ENCODE measurements around the gene DIPK1C. TPM values are rescaled to one million over a fixed set of nuclear protein-coding genes. Genes with fewer than 3 reads are reported as not detected.

The DIPK1C gene
- total RNA-seq, 4 donors from 2014 or later = 0.20 to 1.5 (median 0.44) TPM; not detected in 1

DNA sequence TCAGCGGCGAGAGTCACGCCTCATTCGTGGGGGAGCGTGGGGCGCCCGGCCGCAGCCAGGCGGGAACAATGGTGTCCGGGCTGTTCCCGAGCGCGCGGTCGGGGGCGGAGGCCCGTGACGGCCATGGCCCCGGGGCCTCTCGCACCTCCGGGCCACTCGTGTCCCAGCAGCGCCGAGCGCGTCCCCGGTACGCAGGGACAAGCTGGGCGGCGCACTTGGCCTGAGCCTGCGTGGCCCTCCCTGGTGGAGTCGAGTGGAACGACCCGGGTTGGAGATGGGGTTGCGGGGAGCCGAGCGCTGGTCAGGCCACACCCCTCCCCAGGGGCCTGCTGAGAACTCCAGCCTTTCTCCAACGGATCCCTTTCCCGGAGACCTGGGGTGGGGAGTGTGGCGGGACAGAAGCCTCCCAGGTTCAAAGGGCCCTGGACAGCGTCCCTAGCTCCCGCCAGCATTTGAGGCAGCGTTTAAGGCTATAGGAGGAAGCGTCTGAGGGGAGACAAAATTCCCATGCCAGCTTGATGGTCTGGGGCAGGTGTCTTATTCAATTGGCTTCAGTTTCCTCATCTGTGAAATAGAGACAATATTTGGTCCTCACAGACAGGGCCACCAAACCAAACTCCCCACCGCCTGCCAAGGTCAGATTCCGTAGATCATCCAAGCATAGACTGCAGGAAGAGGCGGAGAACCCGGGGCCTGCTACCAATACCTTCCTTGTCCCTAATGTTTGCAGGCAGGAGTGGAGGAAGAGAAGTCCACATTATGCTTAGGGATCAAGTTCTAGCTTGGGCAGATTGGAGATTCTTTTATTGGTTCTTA lies 39.6 kb upstream of the DIPK1C start:
- TF ChIP-seq, protein P1, sequence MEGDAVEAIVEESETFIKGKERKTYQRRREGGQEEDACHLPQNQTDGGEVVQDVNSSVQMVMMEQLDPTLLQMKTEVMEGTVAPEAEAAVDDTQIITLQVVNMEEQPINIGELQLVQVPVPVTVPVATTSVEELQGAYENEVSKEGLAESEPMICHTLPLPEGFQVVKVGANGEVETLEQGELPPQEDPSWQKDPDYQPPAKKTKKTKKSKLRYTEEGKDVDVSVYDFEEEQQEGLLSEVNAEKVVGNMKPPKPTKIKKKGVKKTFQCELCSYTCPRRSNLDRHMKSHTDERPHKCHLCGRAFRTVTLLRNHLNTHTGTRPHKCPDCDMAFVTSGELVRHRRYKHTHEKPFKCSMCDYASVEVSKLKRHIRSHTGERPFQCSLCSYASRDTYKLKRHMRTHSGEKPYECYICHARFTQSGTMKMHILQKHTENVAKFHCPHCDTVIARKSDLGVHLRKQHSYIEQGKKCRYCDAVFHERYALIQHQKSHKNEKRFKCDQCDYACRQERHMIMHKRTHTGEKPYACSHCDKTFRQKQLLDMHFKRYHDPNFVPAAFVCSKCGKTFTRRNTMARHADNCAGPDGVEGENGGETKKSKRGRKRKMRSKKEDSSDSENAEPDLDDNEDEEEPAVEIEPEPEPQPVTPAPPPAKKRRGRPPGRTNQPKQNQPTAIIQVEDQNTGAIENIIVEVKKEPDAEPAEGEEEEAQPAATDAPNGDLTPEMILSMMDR (IDR thresholded peaks at IDR 0.05) = peak in 3 of 5 experiments; percentile 7 to 45 (median 43)
- no peak for TF ChIP-seq EP300 (IDR thresholded peaks at IDR 0.05)
- no peak for TF ChIP-seq POLR2A (IDR thresholded peaks at IDR 0.05)
- Histone ChIP-seq H3K27me3 (no peaks in the 10 kb centered on the region), H3K9me3 (no peaks in the 10 kb centered on the region), H3K27ac (peak overlapping the region; percentile 83 to 94 (median 88)), H3K36me3 (peaks cover 0 to 12% (median 0%) of the 10 kb centered on the region in 3 donors), H3K4me1 (peaks cover 0 to 32% (median 20%) of the 10 kb centered on the region in 4 donors), H3K4me3 (peak overlapping the region; percentile 63 to 100 (median 82))
- DNase-seq (ENCODE audit: low spot score in 2 of 2) = peak in 1 of 2 donors; percentile 13
- 5 to 8% methylated on average over 20 to 45 of the region's 48 CpGs for WGBS, 2 donors

DNA sequence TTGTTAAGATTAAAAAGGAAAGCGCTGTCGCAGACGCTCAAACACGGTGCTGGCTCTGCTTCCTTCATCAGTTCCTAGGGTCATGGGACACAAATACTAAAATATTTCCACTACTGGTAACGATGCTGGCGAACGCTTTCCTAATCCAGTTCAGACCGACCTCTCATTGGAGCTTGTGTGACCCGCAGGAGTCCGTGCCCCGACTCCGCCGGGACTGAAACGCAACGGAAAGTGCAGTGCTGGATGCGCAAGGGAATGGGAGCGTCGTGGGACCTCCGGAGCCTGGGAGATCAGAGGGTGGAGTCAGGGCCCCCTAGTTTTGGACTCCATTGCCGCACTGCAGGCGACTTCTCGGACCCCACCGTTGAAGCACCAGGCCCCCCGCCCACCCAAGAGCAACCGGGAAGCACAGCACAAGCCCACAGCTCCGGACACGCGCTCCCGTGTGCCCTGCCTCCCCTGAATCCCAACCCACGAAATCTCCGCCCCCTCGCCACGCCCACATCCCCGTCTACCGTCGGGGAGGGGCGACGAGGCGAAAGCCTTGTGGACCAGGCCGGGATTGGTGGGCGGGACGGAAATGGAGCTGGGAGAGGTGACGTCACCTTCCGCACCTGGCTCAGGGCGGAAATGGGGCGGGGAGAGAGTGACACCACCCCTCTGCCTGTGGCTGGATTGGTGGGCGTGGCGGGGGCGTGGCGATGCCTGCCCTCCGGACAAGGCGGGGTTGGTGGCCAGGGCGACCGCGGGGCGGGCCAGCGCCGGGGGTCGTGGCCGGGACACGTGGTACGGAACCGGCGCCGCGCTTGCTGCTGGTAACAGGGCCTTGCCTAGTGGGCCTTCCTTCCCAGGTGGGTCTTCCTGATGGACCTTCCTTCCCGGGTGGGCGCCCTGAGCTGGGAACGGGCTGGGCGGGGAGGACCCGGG lies 38.7 kb upstream of the DIPK1C start, which contains the start of gene CNDP2:
CNDP2 (plus strand) TSS at position 783 of the 927 bp plus-strand sequence. CDS start 3,611 bp downstream, outside the sequence.
- TF ChIP-seq EP300 (IDR thresholded peaks at IDR 0.05) (peak; percentile 87 to 92), POLR2A (IDR thresholded peaks at IDR 0.05) (peak; percentile 75 to 91)
- TF ChIP-seq, protein P1 (IDR thresholded peaks at IDR 0.05) = no peak
- DNase-seq (ENCODE audit: low spot score in 2 of 2) = peak; percentile 100
- peaks cover 0 to 32% (median 20%) of the 10 kb centered on the region in 4 donors for H3K4me1 ChIP-seq
- WGBS, 2 donors = 0 to 2% methylated on average over 39 to 65 of the region's 71 CpGs
- peaks cover 0 to 4% (median 0%) of the 10 kb centered on the region in 3 donors for H3K36me3 ChIP-seq
- H3K4me3 ChIP-seq = peak within 1 kb of the TSS; percentile 63 to 100 (median 82)
- peak within 1 kb of the TSS; percentile 83 to 94 (median 88) for H3K27ac ChIP-seq
- H3K9me3 ChIP-seq = no peaks in the 10 kb centered on the region
- H3K27me3 ChIP-seq = no peaks in the 10 kb centered on the region

DNA sequence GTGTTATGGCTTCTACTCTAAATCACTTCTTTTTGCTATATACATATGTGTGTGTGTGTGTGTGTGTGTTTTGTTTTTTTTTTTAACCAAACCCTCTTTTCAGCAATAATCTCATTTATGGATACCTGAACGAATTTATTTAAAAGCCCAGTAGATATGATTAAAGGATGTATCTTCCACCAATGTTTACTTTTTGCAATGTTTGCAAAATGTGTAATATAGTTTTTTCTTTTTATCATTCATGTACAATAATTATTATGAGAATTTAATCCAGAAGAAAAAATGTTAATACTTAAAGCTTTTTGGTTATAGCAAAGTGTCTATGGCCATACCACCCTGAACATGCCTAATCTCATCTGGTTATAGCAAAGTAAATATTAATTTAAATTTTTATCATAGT lies 37.4 kb upstream of the DIPK1C start:
- no peaks in the 10 kb centered on the region for H3K9me3 ChIP-seq
- TF ChIP-seq EP300 (IDR thresholded peaks at IDR 0.05) (no peak), POLR2A (IDR thresholded peaks at IDR 0.05) (no peak)
- TF ChIP-seq, protein P1 (IDR thresholded peaks at IDR 0.05) = no peak
- DNase-seq (ENCODE audit: low spot score in 2 of 2) = no peak
- H3K4me3 ChIP-seq = no peak overlapping the region
- H3K36me3 ChIP-seq = no peaks in the 10 kb centered on the region
- H3K27ac ChIP-seq = no peak overlapping the region
- H3K4me1 ChIP-seq = peaks cover 0 to 28% (median 20%) of the 10 kb centered on the region in 4 donors
- WGBS, 2 donors = 73 to 80% methylated on average over 1 of the region's 1 CpG
- no peaks in the 10 kb centered on the region for H3K27me3 ChIP-seq

DNA sequence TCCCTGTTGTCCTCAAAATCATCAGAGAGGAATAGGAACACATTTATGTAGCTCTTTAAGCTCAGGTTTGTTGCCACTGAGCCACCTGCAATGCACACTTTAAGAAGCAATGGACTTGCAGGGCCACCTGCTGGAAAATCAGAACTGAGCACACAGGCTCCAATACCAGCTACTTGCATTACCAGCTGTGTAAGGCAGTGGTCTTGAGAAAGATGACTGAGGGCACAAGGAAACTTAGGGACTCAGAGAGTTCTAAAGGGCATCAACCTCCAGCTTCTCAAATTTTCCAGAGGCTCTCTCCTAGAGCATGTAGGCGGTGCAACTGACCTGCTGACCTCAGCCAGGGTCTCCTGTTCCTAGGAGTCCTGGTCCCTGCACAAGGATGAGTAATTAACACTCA lies 36.6 kb upstream of the DIPK1C start:
- Histone ChIP-seq H3K27ac (no peak overlapping the region), H3K36me3 (no peaks in the 10 kb centered on the region), H3K9me3 (no peaks in the 10 kb centered on the region), H3K27me3 (no peaks in the 10 kb centered on the region), H3K4me3 (no peak overlapping the region), H3K4me1 (peaks cover 0 to 21% (median 14%) of the 10 kb centered on the region in 4 donors)
- TF ChIP-seq, protein P1 (IDR thresholded peaks at IDR 0.05) = peak; percentile 35 to 61 (median 50)
- TF ChIP-seq POLR2A (IDR thresholded peaks at IDR 0.05) (no peak), EP300 (IDR thresholded peaks at IDR 0.05) (no peak)
- 44 to 50% methylated on average over 1 of the region's 1 CpG for WGBS, 2 donors
- no peak for DNase-seq (ENCODE audit: low spot score in 2 of 2)

Data from tibial nerve (tissue), 4 donors.